Activated naive CD4-positive, alpha-beta T cell treated with anti-CD3 and anti-CD28 coated beads for 36 hours (primary cell): ENCODE results near the gene BEST1. TPM values are rescaled to one million over a fixed set of nuclear protein-coding genes. Genes with fewer than 3 reads are reported as not detected.

Experiments used
- CTCF ChIA-PET: fragments of 350-600 bp; sonication (Branson Sonifier 250); formaldehyde crosslinking; loops from one replicate; lab custom pipeline; 2021; ENCODE audit warnings: antibody characterized with exemption; lab: Charles Lee
- DNase-seq: peaks from one replicate; pipeline ENCODE4 v3.0.0-alpha.2; 2020
- H3K27ac Mint-ChIP-seq: one replicate; pipeline ENCODE4 v1.8.0; 2021; ENCODE audit warnings: mild to moderate bottlenecking, mixed read lengths
- H3K27me3 Mint-ChIP-seq: one replicate; pipeline ENCODE4 v1.8.0; 2021; ENCODE audit warnings: low read depth, mixed read lengths
- H3K36me3 Mint-ChIP-seq: one replicate; pipeline ENCODE4 v1.8.0; 2021; ENCODE audit warnings: low read depth, mixed read lengths
- H3K4me1 Mint-ChIP-seq: one replicate; pipeline ENCODE4 v1.8.0; 2021; ENCODE audit warnings: low read depth, mixed read lengths
- H3K4me3 Mint-ChIP-seq: one replicate; pipeline ENCODE4 v1.8.0; 2021; ENCODE audit warnings: mild to moderate bottlenecking, moderate library complexity, mixed read lengths
- H3K9me3 Mint-ChIP-seq: one replicate; pipeline ENCODE4 v1.8.0; 2021; ENCODE audit warnings: mixed read lengths
- intact Hi-C: fragments of 100-400 bp; cut with micrococcal nuclease; formaldehyde crosslinking; loops from one replicate; pipeline ENCODE4 v1.15.1; 2023
- total RNA-seq, 2 experiments: library from RNA; stranded (reverse); gene quantifications; one replicate each; pipeline ENCODE4 v1.2.3, GENCODE V29; 2021

The BEST1 gene
- total RNA-seq, 2 experiments from 2014 or later = 0.45 to 0.49 TPM

DNA sequence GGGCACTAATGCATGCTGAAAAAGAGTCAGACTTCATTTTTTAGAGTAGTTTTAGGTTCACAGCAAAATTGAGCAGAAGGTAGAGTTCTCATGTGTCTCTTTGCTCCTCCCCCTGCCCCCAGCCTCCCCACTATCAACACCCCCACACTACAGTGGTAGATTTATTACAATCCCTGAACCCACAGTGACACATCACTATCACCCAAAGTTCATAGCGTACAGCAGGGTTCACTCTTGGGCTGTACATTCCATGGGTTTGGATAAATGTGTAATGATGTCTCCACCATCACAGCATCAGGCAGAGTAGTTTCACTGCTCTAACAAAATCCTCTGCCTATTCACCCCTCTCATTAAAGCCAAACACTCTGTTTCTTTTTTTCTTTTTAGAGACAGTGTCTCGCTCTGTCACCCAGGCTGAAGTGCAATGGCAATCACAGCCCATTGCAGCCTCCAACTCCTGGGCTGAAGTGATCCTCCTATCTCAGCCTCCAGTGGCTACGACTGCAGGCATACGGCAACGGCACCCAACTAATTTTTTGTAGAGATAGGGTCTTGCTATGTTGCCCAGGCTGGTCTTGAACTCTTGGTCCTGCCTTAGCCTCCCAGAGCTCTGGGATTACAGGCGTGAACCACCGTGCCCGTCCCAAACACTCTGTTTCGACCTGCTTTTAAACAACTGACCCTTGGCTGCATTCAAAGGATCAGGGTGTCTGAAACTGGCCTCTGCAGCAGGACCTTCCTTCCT is 4.1 kb downstream of the BEST1 start:
- no peaks in the 10 kb centered on the region for H3K36me3 Mint-ChIP-seq
- peaks cover 13% of the 10 kb centered on the region for H3K27me3 Mint-ChIP-seq
- H3K27ac Mint-ChIP-seq = no peak overlapping the region
- CTCF ChIA-PET = interaction anchor here (1.0 to 1.4 kb wide), 3 partner anchors 18 to 153 kb away, joined by 3 to 5 read pairs (median 3); no protein-coding TSS in a partner anchor
- no peak overlapping the region for H3K4me3 Mint-ChIP-seq
- DNase-seq = no peak
- H3K9me3 Mint-ChIP-seq = no peaks in the 10 kb centered on the region
- intact Hi-C loops = loop anchor here (2.0 kb wide), 1 partner anchor 129 kb away; no protein-coding TSS in a partner anchor
- peaks cover 14% of the 10 kb centered on the region for H3K4me1 Mint-ChIP-seq

DNA sequence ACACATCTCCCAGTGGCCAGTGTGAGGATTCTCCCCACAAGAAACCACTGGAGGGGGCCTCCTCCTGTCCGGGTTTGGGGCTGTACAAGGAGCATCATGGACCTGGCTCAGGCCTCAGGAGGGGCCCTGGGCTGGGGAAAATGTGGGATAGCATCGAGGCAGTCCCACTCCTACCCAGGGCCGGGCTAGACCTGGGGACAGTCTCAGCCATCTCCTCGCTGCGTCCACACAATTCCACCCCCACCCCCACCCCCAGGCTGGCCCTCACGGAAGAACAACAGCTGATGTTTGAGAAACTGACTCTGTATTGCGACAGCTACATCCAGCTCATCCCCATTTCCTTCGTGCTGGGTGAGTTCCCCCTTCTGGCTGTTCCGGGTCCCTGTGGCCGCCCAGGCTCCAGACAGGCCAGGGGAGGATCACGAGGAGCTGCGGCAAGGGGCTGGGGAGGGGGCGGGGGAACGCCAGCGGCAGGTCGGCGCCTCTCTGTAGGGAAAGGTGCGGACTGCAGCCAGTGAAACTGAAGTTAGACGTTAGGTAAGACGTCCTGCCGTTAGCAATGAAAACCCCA is 4.8 kb downstream of the BEST1 start:
- peak; percentile 45 for DNase-seq
- Mint-ChIP-seq H3K27ac (no peak overlapping the region), H3K27me3 (peaks cover 13% of the 10 kb centered on the region), H3K4me3 (peak overlapping the region; percentile 47), H3K9me3 (no peaks in the 10 kb centered on the region), H3K4me1 (peaks cover 8% of the 10 kb centered on the region), H3K36me3 (no peaks in the 10 kb centered on the region)
- intact Hi-C loops = loop anchor here (2.0 kb wide), 1 partner anchor 128 kb away; no protein-coding TSS in a partner anchor
- CTCF ChIA-PET = interaction anchor here (1.0 to 1.4 kb wide), 3 partner anchors 18 to 152 kb away, joined by 3 to 5 read pairs (median 3); no protein-coding TSS in a partner anchor

DNA sequence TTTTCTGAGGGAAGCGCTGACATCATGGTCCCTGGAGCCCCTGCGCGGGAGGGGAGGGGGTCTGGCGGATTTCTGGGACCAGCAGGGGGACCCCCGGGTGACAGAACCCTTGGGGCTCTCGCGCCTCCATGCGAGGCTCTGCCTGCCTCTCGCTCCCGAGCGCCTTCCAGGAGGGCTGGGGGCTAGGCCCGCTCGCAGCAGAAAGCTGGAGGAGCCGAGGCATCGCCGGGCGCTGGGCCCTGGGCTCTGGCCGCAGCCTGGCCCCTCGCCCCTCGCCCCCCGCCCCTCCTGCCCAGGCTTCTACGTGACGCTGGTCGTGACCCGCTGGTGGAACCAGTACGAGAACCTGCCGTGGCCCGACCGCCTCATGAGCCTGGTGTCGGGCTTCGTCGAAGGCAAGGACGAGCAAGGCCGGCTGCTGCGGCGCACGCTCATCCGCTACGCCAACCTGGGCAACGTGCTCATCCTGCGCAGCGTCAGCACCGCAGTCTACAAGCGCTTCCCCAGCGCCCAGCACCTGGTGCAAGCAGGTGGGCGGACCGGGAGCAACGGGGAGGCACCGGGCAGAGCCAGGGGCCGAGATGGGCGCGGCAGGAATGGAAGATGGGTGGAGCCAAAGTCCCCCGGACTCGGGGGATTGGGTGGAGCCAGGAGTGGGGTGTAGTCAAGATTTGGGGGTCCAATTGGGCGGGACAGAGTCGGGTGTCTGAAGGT is 5.4 kb downstream of the BEST1 start:
- Mint-ChIP-seq H3K9me3 (no peaks in the 10 kb centered on the region), H3K4me3 (peak overlapping the region; percentile 51), H3K36me3 (no peaks in the 10 kb centered on the region), H3K4me1 (peaks cover 8% of the 10 kb centered on the region), H3K27ac (no peak overlapping the region), H3K27me3 (peaks cover 13% of the 10 kb centered on the region)
- intact Hi-C loops = loop anchor here (2.0 kb wide), 1 partner anchor 127 kb away; no protein-coding TSS in a partner anchor
- CTCF ChIA-PET = interaction anchor here (1.0 to 1.4 kb wide), 3 partner anchors 17 to 152 kb away, joined by 3 to 5 read pairs (median 3); no protein-coding TSS in a partner anchor
- DNase-seq = peak; percentile 56

DNA sequence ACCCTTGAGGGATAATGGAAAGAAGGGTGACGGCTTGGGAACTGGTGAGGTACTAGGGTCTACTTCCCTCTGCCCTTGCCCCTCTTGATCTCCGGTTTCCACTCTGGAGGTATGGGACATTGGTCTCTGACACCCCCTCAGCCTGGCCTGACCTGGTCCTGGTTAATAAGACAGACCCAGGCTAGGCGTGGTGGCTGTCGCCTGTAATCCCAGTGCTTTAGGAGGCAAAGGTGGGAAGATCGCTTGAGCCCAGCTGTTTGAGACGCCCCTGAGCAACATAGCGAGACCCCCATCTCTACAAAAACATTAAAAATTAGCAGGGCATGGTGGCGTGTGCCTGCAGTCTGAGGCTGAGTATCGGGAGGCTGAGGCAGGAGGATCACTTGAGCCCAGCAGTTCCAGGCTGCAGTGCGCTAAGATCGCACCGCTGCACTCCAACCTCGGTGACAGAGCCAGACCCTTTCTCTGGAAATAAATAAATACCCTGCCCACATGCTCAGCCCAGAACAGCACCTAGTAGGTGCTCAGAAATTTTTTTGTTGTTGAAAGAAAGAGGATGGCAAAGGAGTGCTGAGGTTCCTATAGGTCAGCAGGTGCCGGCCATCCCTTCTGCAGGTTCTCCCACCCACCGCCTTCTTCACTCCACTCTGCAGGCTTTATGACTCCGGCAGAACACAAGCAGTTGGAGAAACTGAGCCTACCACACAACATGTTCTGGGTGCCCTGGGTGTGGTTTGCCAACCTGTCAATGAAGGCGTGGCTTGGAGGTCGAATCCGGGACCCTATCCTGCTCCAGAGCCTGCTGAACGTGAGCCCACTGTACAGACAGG is 6.3 kb downstream of the BEST1 start:
- H3K36me3 Mint-ChIP-seq = no peaks in the 10 kb centered on the region
- no peaks in the 10 kb centered on the region for H3K9me3 Mint-ChIP-seq
- peaks cover 8% of the 10 kb centered on the region for H3K4me1 Mint-ChIP-seq
- intact Hi-C loops = no loop called here
- H3K4me3 Mint-ChIP-seq = peak overlapping the region; percentile 51
- H3K27ac Mint-ChIP-seq = no peak overlapping the region
- no peak for DNase-seq
- CTCF ChIA-PET = interaction anchor here (1.5 kb wide), 1 partner anchor 125 kb away, joined by 3 read pairs; no protein-coding TSS in a partner anchor
- peaks cover 13% of the 10 kb centered on the region for H3K27me3 Mint-ChIP-seq

DNA sequence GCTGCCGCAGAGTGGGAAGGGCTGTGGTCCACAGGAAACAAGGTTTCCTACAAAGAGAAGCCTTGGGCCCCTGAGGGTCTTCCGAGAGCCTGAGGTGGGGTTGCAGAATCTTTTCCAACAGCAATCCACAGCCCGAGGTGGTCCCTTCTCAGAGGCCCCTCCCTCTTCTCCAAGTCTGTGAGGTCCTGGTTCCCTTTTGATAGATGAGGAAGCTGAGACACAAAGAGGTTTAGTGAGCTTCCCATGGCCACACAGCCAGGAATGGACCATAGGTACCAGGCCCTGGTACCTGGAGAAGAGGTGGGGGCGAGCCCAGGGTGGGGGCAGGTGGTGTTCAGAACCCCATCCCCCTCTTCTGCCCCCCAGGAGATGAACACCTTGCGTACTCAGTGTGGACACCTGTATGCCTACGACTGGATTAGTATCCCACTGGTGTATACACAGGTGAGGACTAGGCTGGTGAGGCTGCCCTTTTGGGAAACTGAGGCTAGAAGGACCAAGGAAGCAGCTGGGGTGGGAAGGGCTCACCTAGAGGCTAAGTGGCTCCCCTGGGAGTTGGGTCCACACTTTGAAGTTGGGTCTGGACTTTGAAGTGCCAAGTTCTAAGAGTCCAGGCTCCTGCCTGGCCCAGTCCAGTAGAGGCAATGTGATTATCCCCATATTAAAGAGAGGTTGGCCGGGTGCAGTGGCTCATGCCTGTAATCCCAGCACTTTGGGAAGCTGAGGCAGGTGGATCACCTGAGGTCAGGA is 7.0 kb downstream of the BEST1 start:
- Mint-ChIP-seq H3K27ac (no peak overlapping the region), H3K4me3 (no peak overlapping the region), H3K4me1 (peaks cover 8% of the 10 kb centered on the region), H3K36me3 (no peaks in the 10 kb centered on the region), H3K27me3 (peaks cover 13% of the 10 kb centered on the region), H3K9me3 (no peaks in the 10 kb centered on the region)
- no peak for DNase-seq
- CTCF ChIA-PET = interaction anchor here (1.0 to 1.5 kb wide), 2 partner anchors 9 to 124 kb away, joined by 3 read pairs; no protein-coding TSS in a partner anchor
- intact Hi-C loops = no loop called here

DNA sequence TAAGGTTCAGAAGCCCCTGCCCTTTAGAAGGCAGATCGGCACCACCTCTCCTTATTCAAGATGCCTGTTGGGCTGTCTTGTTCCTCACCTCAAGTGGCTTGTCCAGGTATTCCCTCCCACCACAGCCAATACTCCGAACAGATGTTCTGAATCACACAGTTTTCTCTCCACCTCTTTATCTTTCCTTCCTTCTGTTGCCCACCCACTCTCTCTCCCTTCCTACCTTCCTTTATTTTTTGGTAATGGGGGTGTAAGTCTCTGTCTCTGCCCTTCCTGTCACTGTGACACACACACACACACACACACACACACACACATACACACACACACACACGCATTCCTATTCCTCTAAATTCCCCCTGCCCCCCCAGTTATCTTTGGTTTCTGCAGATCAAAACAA is 8.4 kb downstream of the BEST1 start:
- Mint-ChIP-seq H3K36me3 (peaks cover 9% of the 10 kb centered on the region), H3K4me1 (peaks cover 16% of the 10 kb centered on the region), H3K27me3 (peaks cover 13% of the 10 kb centered on the region), H3K9me3 (no peaks in the 10 kb centered on the region), H3K4me3 (no peak overlapping the region), H3K27ac (no peak overlapping the region)
- no peak for DNase-seq
- intact Hi-C loops = no loop called here
- CTCF ChIA-PET = no interaction called here

DNA sequence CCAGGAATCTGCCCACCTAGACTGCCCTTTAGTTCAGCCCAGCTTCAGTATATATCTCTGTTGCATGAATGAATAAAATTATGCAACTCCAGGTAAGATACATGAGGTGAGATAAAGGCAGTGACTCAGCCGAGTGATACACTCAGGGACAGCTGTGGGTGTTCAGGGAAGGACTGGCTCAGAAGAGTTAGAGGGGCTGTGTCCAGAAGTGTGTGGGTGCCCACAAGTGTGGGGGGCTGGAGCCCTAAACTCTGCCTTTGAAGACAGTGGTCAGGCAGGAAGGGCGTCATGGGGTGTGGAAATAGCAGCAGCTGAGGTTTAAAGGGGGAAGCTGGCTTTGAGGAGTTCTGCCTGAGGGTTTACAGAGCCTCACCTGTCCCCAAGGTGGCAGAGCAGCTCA is 9.0 kb downstream of the BEST1 start:
- peaks cover 13% of the 10 kb centered on the region for H3K27me3 Mint-ChIP-seq
- intact Hi-C loops = no loop called here
- H3K9me3 Mint-ChIP-seq = no peaks in the 10 kb centered on the region
- DNase-seq = no peak
- H3K36me3 Mint-ChIP-seq = peaks cover 14% of the 10 kb centered on the region
- H3K4me3 Mint-ChIP-seq = no peak overlapping the region
- CTCF ChIA-PET = no interaction called here
- H3K4me1 Mint-ChIP-seq = peaks cover 21% of the 10 kb centered on the region
- no peak overlapping the region for H3K27ac Mint-ChIP-seq

DNA sequence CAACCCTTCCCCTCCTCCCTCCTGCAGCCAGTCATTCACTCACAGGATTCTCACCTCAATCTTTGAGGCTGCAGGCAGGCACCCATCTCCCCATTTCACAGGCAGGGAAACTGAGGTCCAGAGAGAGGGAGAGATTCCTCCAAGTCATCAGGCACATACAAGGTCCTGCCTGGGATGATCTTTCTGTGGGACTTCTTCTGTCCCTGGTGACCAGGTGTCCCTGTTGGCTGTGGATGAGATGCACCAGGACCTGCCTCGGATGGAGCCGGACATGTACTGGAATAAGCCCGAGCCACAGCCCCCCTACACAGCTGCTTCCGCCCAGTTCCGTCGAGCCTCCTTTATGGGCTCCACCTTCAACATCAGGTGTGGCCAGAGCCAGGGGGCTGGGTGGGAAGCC is 9.5 kb downstream of the BEST1 start:
- Mint-ChIP-seq H3K9me3 (no peaks in the 10 kb centered on the region), H3K27me3 (peaks cover 8% of the 10 kb centered on the region), H3K4me3 (no peak overlapping the region), H3K4me1 (peaks cover 27% of the 10 kb centered on the region), H3K36me3 (peaks cover 20% of the 10 kb centered on the region), H3K27ac (no peak overlapping the region)
- no peak for DNase-seq
- intact Hi-C loops = no loop called here
- CTCF ChIA-PET = interaction anchor here (0.6 to 1.1 kb wide), 2 partner anchors 12 to 113 kb away, joined by 3 to 4 read pairs; no protein-coding TSS in a partner anchor

DNA sequence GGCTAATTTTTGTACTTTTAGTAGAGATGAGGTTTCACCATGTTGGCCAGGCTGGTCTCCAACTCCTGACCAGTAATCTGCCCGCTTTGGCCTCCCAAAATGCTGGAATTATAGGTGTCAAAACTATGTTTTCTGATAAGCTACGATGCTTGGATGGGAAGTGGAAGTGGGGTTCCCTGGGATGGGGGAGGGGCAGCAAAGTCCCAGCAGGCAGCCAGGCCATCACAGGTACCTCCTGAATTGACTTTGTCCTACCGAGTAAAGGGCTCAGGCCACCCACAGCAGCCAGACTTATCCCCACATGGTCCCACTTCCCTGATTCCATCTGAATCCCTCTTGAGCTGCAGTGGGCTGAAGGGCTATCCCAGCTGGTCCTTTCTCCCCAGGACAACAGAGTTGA is 10.4 kb downstream of the BEST1 start:
- no peak for DNase-seq
- Mint-ChIP-seq H3K36me3 (peaks cover 28% of the 10 kb centered on the region), H3K27ac (no peak overlapping the region), H3K4me3 (no peak overlapping the region), H3K27me3 (peaks cover 6% of the 10 kb centered on the region), H3K9me3 (no peaks in the 10 kb centered on the region), H3K4me1 (peaks cover 31% of the 10 kb centered on the region)
- intact Hi-C loops = no loop called here
- CTCF ChIA-PET = interaction anchor here (0.6 to 1.3 kb wide), 5 partner anchors 10 to 131 kb away, joined by 3 to 5 read pairs (median 3); no protein-coding TSS in a partner anchor

DNA sequence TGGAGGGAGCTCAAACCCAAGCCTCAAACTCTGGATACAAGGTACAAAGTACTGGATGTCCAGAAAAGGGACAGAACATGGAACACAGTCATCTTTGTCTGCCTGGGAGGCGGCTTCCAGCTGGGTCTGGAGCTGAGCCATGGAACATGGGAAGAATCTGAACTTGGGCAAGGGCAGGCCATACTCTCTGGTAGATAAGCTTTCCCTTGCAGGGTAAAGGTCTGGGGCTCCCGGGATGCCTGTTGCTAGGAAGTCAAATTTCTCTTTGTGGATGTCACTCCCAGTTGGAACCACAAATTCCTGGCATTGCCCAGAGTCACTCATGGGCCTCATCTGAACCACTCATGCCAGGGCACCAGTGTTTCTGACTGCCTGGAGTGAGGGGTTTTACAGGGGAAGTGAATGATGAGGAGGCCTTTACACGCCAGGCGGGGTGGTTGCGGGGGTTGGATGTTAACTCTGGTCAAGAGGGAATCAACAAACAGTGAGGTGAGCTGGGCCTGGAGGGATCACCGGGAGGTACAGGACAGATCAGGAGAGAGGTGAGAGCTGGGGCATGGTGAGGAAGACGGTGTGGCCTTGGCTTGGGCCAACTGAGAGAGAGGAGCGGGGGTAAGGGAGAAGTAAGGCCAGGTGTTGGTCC is 11.5 kb downstream of the BEST1 start:
- CTCF ChIA-PET = interaction anchor here (0.5 to 3.6 kb wide), 6 partner anchors 9 to 120 kb away, joined by 3 to 14 read pairs (median 4); no protein-coding TSS in a partner anchor

More for the DNA sequence above, 11.5 kb downstream of the BEST1 start:
- peaks cover 39% of the 10 kb centered on the region for H3K36me3 Mint-ChIP-seq
- intact Hi-C loops = no loop called here
- H3K27ac Mint-ChIP-seq = no peak overlapping the region
- H3K4me3 Mint-ChIP-seq = no peak overlapping the region
- peaks cover 27% of the 10 kb centered on the region for H3K4me1 Mint-ChIP-seq
- no peak for DNase-seq
- H3K9me3 Mint-ChIP-seq = no peaks in the 10 kb centered on the region
- no peaks in the 10 kb centered on the region for H3K27me3 Mint-ChIP-seq
